Tibial nerve (tissue), 4 donors: Measurements from ENCODE around the gene PRKCE.

Source experiments
- CTCF ChIP-seq, 5 experiments: fragments of 200-600 bp in 3 of 5; fragments of 450-650 bp in 2 of 5; sonication (generic) in 3 of 5; IDR thresholded peaks; one replicate each; pipeline ENCODE4 v1.5.1; 2016 to 2019; ENCODE audit warnings: antibody characterized with exemption in 5 of 5, mild to moderate bottlenecking in 3 of 5, moderate library complexity in 2 of 5
- EP300 ChIP-seq, 2 donors: sonication (generic); formaldehyde crosslinking; IDR thresholded peaks; one replicate each; pipeline ENCODE4 v1.6.1; 2017; ENCODE audit warnings: antibody characterized with exemption in 2 of 2, mild to moderate bottlenecking in 1 of 2
- POLR2A ChIP-seq, 2 donors: fragments of 450-650 bp; IDR thresholded peaks; one replicate each; pipeline ENCODE4 v1.6.1; 2017; ENCODE audit warnings: antibody characterized with exemption in 2 of 2, mild to moderate bottlenecking in 2 of 2, moderate library complexity in 2 of 2

- peak in 2 of 5 experiments; percentile 35 to 39 for TF ChIP-seq CTCF (IDR thresholded peaks at IDR 0.05)
- peak; percentile 63 to 79 for TF ChIP-seq POLR2A (IDR thresholded peaks at IDR 0.05)
- peak; percentile 87 for TF ChIP-seq EP300 (IDR thresholded peaks at IDR 0.05)
These were observed 40.2 kb upstream of the PRKCE start, which contains the start of gene SRBD1 for GRCh38 chr2:45611020-45611859.
